Measurements from ENCODE around the gene TMC2.
"Not testable (repeated sequence)": the region's sequence is repeated elsewhere in the genome, so short reads cannot be mapped to it uniquely, and the experiment has no call there.

Gene TMC2

DNA sequence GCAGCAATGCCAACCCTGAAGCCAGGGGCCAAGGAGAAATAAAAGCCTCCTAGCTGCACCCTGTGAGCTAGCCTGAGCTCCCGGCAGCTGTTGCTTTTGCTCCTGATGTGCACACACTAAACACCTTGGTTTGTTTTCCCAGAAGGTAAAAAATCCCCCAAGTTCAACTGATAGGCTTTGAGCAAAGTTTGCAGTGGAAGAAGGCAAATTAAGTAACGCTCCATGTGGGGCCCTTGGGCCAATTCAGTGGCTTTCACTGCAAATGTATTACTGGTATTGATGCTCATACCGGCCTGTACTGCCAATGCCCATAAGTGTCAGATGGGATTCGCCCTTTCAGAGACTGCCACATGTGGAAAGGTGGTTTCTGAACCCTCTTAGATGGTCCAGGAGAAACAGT, 137.1 kb downstream of the TMC2 start:
- no peak for DNase-seq

DNA sequence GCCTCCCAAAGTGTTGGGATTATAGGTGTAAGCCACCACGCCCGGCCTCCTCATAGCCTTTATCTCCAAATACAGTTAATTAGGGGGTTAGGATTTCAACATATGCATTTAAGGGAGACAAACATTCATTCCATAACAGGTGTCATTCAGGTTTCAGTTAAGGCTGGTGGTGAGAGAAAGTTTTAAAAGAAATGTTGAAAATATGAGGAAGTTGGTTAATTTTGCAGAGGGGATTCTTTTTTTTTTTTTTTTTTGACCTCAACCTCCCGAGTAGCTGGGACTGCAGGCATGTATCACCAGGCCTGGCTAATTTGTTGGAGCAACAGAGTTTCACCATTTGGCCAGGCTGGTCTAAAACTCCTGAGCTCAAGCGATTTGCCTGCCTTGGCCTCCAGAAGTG, 143.7 kb downstream of the TMC2 start:
- DNase-seq: no peak

DNA sequence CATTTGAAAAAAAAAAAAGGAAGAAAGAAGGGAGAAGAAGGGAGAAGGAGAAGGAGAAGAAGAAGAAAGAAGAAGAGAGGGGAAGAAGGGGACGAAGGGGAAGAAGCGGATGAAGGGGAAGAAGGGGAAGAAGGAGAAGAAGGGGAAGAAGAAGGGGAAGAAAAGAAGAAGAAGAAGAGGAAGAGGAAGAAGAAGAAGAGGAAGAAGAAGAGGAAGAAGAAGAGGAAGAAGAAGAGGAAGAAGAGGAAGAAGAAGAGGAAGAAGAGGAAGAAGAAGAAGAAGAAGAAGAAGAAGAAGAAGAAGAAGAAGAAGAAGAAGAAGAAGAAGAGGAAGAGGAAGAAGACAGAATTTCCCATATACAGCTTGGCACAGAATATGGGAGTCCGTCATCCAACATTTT, 145.7 kb downstream of the TMC2 start:
- not testable (repeated sequence) for DNase-seq

DNA sequence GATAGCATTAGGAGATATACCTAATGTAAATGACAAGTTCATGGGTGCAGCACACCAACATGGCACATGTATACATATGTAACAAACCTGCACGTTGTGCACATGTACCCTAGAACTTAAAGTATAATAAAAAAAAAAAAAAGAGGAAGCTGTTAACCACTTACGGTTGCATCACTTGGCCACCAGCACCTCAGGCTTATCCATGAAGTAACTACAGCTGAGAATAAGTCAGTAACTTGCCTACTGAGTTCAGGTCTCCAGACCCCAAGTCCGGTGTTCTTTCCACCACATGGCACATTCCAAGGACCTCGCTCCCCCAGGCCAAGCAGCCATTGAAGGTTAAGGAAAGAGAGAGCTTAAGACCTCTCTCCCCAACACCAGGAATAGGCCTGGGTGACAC, 148.4 kb downstream of the TMC2 start:
- peak in 1 of 2 donors; percentile 28 for DNase-seq

DNA sequence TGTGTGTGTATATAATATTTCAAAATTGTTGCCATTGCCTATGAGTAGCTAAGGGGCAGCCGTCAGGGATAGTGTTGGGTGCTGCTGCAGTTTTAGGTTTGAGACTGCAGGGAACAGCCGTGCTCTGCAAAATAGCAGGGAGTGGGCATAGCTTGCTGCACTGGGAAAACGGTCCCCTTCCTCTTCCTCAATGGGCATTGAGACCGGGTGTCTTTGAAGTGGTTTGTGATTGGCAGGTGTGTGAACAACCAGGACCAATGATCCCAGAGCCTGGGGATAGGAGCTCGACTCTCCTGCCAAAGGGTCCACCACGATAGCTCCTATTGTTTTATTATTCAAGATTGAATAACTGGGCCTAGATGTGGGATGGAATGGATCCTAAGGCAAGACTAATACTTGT, 151.1 kb downstream of the TMC2 start:
- no peak for DNase-seq

DNA sequence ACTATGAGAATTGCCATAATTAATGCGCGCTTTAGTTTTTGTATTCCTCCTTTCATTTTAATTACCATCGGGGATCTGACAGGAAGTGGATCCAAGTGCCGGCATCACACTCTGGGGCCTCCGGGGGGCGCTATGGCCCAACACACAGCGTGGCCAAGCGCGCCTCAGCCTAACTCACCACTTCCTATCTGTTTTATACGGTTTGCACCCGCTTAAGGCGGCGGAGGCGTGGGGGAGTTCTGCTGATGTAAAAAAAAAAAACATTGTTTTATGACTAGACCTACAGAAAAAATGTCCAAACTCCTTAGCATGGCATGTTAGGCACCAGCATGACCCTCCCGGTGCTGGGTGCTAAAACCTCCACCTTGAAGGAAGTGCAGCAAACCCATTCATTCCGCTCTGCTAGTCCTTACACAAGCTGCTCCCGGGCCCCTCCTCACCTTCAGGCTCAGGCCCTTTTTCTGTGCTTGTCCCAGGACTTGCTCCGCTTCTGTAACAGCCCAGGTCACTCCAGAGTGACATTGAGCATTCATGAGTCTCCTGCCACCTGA, 151.7 kb downstream of the TMC2 start:
- peak; percentile 82 to 83 for DNase-seq

DNA sequence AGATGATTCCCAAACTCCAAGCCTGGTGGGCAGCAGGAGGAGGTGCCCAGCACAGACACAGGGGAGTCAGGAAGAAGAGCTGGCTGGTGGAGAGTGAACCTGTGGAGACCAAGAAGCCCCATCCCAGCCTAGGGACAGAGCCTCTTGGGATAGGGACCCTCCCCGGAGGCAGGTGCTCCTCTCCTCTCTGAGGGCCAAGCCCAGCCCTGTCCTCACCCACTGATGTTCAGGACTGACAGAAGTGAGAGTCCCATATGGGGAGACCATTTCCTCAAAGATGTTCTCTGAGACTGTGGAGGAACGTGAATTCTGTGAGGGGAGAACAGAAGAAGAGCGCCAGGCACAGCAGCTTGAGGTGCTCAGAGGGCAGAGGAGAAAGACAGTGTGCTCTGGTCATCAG, 153.8 kb downstream of the TMC2 start:
- no peak for DNase-seq

DNA sequence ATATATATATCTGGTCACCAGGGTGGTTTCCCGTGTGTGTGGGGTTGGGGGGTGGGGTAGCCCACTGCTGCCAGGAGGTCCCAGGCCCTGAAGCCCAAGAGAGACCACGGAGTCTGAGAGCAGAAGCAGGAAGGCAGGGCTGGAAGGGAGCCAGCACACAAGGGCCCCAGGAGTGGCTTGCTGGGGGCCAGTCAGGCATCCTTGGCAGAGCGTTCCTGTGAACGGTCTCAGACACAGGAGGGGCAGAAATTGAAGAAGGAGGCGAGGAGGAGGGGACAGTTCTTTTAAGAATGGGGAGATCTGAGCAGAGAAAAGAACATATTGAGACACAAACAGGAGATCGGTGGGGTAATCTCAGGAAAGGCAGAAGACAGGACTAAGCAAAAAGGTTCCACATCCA, 154.3 kb downstream of the TMC2 start:
- DNase-seq: no peak

DNA sequence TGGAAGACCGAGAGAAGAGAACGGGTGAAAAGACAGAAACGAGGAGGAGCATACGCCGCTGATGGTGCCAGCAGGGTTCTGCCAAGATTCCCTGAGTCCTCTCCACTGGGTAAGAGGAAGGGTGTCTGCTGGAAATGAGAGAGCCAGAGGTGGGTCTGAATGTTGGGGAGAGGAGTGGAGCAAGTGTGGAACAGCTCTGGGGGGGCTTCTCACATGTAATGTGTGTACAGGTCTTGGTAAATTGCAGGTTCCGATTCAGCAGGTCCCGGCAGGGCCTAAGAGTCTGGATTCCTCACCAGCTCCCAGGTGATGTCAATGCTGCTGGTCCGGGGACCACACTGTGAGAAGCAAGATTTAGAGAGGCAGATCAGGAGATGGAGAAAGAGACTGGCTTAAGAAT, 154.8 kb downstream of the TMC2 start:
- no peak for DNase-seq

Data from CD4-positive, alpha-beta T cell treated with Interleukin-4 for 1 hour (primary cell).